ENCODE data around the gene PRXL2B.

The PRXL2B gene

GRCh38 chr1:2591581-2592261 lies 5.1 kb downstream of the PRXL2B start:
- in situ Hi-C loops (cut with HindIII; ENCODE audit: low sequenced_read_pairs) = no loop called here
- no peak for DNase-seq (ENCODE audit: low read depth)
- H3K4me3 ChIP-seq (ENCODE audit: low read depth, low read length) = no peak overlapping the region
- TF ChIP-seq, protein P1, sequence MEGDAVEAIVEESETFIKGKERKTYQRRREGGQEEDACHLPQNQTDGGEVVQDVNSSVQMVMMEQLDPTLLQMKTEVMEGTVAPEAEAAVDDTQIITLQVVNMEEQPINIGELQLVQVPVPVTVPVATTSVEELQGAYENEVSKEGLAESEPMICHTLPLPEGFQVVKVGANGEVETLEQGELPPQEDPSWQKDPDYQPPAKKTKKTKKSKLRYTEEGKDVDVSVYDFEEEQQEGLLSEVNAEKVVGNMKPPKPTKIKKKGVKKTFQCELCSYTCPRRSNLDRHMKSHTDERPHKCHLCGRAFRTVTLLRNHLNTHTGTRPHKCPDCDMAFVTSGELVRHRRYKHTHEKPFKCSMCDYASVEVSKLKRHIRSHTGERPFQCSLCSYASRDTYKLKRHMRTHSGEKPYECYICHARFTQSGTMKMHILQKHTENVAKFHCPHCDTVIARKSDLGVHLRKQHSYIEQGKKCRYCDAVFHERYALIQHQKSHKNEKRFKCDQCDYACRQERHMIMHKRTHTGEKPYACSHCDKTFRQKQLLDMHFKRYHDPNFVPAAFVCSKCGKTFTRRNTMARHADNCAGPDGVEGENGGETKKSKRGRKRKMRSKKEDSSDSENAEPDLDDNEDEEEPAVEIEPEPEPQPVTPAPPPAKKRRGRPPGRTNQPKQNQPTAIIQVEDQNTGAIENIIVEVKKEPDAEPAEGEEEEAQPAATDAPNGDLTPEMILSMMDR (IDR thresholded peaks at IDR 0.05; ENCODE audit: low read depth, low read length, missing control alignments) = no peak

GRCh38 chr1:2592672-2593071 lies 6.1 kb downstream of the PRXL2B start:
- TF ChIP-seq, protein P1 (IDR thresholded peaks at IDR 0.05; ENCODE audit: low read depth, low read length, missing control alignments) = no peak
- no peak for DNase-seq (ENCODE audit: low read depth)
- in situ Hi-C loops (cut with HindIII; ENCODE audit: low sequenced_read_pairs) = no loop called here
- H3K4me3 ChIP-seq (ENCODE audit: low read depth, low read length) = no peak overlapping the region

GRCh38 chr1:2593251-2593878 lies 6.8 kb downstream of the PRXL2B start:
- in situ Hi-C loops (cut with HindIII; ENCODE audit: low sequenced_read_pairs) = no loop called here
- no peak for DNase-seq (ENCODE audit: low read depth)
- TF ChIP-seq, protein P1 (IDR thresholded peaks at IDR 0.05; ENCODE audit: low read depth, low read length, missing control alignments) = no peak
- no peak overlapping the region for H3K4me3 ChIP-seq (ENCODE audit: low read depth, low read length)

DNA sequence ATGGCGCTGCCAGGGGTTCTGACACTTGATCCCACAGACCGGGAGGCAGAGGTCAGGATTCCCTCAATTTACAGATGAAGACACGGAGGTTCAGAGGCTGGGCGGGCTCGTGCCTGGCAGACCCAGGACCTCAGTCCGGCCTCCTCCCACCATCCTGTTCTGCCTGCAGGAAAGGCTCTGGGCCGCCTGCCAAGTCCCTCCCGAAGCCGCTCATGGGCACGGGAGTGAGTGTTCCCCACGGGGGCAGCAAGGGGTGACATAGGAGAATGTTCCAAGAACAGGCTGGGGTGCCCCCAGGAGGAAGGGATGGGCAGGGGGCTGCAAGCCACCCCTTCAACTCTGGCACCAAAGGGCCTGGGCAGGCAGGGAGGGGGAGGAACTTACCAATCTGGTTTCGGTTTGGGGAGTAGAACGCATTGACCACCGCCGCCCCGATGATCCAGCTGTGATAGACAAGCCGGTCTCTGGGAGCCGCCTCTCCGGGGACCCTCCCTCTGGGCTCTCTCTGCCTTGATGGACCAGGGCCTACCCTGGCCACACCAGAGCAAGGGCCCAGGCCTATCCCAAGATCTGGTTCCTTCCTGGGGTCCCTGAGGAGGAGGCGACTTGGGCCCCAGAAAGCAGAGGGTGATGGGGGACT lies 7.5 kb downstream of the PRXL2B start:
- in situ Hi-C loops (cut with HindIII; ENCODE audit: low sequenced_read_pairs) = no loop called here
- no peak overlapping the region for H3K4me3 ChIP-seq (ENCODE audit: low read depth, low read length)
- DNase-seq (ENCODE audit: low read depth) = no peak
- TF ChIP-seq, protein P1 (IDR thresholded peaks at IDR 0.05; ENCODE audit: low read depth, low read length, missing control alignments) = no peak

GRCh38 chr1:2594641-2595131 lies 8.1 kb downstream of the PRXL2B start:
- TF ChIP-seq, protein P1 (IDR thresholded peaks at IDR 0.05; ENCODE audit: low read depth, low read length, missing control alignments) = no peak
- in situ Hi-C loops (cut with HindIII; ENCODE audit: low sequenced_read_pairs) = no loop called here
- no peak for DNase-seq (ENCODE audit: low read depth)
- no peak overlapping the region for H3K4me3 ChIP-seq (ENCODE audit: low read depth, low read length)

- TF ChIP-seq, protein P1 (IDR thresholded peaks at IDR 0.05; ENCODE audit: low read depth, low read length, missing control alignments) = no peak
- no peak for DNase-seq (ENCODE audit: low read depth)
- in situ Hi-C loops (cut with HindIII; ENCODE audit: low sequenced_read_pairs) = no loop called here
- no peak overlapping the region for H3K4me3 ChIP-seq (ENCODE audit: low read depth, low read length)
Observed at GRCh38 chr1:2595261-2595811, 8.8 kb downstream of the PRXL2B start.

Data from astrocyte of the cerebellum (primary cell).